ENCODE results near the gene NBEAL1.
"Not testable (repeated sequence)": the region's sequence is repeated elsewhere in the genome, so short reads cannot be mapped to it uniquely, and the experiment has no call there.

The NBEAL1 gene

DNA sequence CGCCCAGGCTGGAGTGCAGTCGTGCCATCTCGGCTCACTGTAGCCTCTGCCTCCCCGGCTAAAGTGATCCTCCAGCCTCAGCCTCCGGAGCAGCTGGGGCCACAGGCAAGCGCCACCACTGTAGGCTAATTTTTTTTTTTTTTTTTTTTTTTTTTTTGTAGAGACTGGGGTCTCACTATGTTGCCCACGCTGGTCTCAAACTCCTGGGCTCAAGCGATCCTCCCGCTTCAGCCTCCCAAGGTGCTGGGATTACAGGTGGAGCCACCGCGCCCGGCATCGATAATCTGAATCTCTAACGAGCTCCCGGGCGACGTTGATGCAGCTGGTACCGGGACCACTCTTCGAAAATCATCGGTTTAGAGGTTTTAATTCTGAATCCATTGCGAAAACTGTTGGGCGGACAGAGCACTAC is 223.6 kb downstream of the NBEAL1 start:
- DNase-seq: no peak

DNA sequence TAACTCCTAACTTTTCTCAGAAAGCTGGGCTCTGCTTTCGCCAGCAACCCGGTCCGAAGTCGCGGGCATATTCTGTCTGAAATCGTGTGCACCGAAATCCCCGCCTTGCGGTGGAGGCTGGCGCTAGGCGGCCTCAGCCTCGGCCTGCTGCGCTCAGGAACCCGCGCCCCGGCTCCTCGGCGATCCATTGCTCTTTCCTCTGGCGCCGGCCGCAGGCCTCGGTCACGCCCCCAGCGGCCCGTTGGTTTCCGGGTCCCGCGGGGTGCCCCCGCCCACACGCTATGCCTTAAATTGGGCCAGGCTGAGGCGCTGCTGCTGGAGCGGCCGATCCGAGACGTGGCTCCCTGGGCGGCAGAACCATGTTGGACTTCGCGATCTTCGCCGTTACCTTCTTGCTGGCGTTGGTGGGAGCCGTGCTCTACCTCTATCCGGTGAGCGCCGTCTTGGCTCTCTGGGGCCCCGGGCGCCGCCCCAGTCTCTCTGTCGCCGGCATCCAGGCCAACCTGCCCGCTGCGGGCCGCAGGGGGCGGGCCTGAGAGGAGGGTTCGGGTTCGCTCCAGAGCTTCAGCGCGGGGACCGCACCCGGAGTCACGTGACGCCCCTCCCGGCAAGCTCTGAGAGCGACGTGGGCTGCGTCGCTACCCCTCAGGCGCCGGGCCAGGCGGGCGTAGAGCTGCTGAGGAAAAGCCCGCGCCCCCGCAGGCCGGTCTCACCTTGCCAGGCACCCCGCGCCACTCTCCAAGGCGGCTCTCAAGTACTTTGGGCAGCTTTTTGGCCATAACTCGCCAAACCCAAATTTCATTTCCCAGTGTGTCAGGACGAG is 224.2 kb downstream of the NBEAL1 start, which contains the start of gene CYP20A1:
Gene CYP20A1 (plus strand): TSS at position 315 of the 823 bp plus-strand sequence. CDS start 45 bp downstream, at position 360.
- peak; percentile 89 for DNase-seq

GRCh38 chr2:203240491-203240890 is 225.8 kb downstream of the NBEAL1 start:
- DNase-seq: no peak

DNA sequence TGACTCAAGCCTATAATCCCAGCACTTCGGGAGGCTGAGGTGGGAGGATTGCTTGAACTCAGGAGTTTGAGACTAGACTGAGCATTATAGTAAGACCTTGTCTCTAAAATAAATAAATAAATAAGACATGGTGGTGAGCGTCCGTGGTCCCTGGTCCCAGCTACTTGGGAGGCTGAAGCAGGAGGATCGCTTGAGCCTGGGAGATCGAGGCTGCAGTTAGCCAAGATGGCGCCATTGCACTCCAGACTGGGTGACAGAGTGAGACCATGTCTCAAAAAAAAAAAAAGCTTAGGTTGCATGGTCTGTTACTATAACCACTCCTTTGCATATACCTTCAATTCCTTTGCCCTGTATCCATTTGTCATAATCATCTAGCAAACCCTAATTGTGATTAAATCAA is 227.8 kb downstream of the NBEAL1 start:
- no peak for DNase-seq

DNA sequence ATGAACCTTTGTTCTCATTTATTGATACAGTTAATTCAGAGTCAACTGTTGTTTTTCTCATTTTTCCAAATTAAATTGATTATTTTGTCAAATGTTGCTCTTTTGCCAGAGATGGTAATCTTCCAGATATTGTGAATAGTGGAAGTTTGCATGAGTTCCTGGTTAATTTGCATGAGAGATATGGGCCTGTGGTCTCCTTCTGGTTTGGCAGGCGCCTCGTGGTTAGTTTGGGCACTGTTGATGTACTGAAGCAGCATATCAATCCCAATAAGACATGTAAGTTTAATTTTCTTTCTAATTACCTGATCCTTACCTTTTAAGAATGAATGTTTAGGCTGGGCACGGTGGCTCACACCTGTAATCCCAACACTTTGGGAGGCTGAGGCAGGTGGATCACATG is 232.0 kb downstream of the NBEAL1 start:
- no peak for DNase-seq

- DNase-seq: no peak
Observed at GRCh38 chr2:203252818-203253217, 238.1 kb downstream of the NBEAL1 start.

- not testable (repeated sequence) for DNase-seq
Observed at GRCh38 chr2:203253422-203254095, 238.9 kb downstream of the NBEAL1 start.

GRCh38 chr2:203261326-203262159 is 246.9 kb downstream of the NBEAL1 start:
- DNase-seq: no peak
